ENCODE data around the gene AIRE. TPM values are rescaled to one million over a fixed set of nuclear protein-coding genes. Genes with fewer than 3 reads are reported as not detected.
"Not testable (repeated sequence)": the region's sequence is repeated elsewhere in the genome, so short reads cannot be mapped to it uniquely, and the experiment has no call there.

Gene AIRE
- polyA plus RNA-seq, 1 donor = 14.3 TPM

- peak within 1 kb of the TSS; percentile 94 for H3K4me3 ChIP-seq (ENCODE audit: low read length)
- WGBS (ENCODE audit: insufficient coverage, low lambda C conversion rate) = no CpG with 5 or more reads among the region's 90 CpGs
- H3K27me3 ChIP-seq (ENCODE audit: control insufficient read depth, insufficient read depth, low read length) = no peaks in the 10 kb centered on the region
- peaks cover 14% of the 10 kb centered on the region for H3K36me3 ChIP-seq (ENCODE audit: control insufficient read depth, insufficient read depth, low read length)
- H3K27ac ChIP-seq (ENCODE audit: low read length) = peak within 1 kb of the TSS; percentile 97
- no peaks in the 10 kb centered on the region for H3K9me3 ChIP-seq (ENCODE audit: control insufficient read depth, low read depth, low read length)
- DNase-seq = peak; percentile 97 to 98
- H3K4me1 ChIP-seq (ENCODE audit: control insufficient read depth, insufficient read depth, low read length) = peaks cover 19% of the 10 kb centered on the region
These were observed 53.6 kb downstream of the AIRE start, which contains the start of gene CFAP410 for GRCh38 chr21:44338971-44339910. TSS of gene CFAP410 (minus strand) at chr21:44339390. CDS start at chr21:44339194, 196 bp downstream.

- not testable (repeated sequence) for H3K36me3 ChIP-seq (ENCODE audit: control insufficient read depth, insufficient read depth, low read length); H3K27me3 ChIP-seq (ENCODE audit: control insufficient read depth, insufficient read depth, low read length); DNase-seq; H3K4me3 ChIP-seq (ENCODE audit: low read length); H3K27ac ChIP-seq (ENCODE audit: low read length); H3K9me3 ChIP-seq (ENCODE audit: control insufficient read depth, low read depth, low read length)
- H3K4me1 ChIP-seq (ENCODE audit: control insufficient read depth, insufficient read depth, low read length) = peaks cover 19% of the 10 kb centered on the region
- WGBS (ENCODE audit: insufficient coverage, low lambda C conversion rate) = no CpG with 5 or more reads among the region's 12 CpGs
These were observed 56.2 kb downstream of the AIRE start for GRCh38 chr21:44341726-44342458.

GRCh38 chr21:44342981-44343380 lies 57.3 kb downstream of the AIRE start:
- H3K36me3 ChIP-seq (ENCODE audit: control insufficient read depth, insufficient read depth, low read length); DNase-seq; H3K4me3 ChIP-seq (ENCODE audit: low read length); H3K9me3 ChIP-seq (ENCODE audit: control insufficient read depth, low read depth, low read length); H3K27me3 ChIP-seq (ENCODE audit: control insufficient read depth, insufficient read depth, low read length); H3K27ac ChIP-seq (ENCODE audit: low read length): not testable (repeated sequence)
- peaks cover 13% of the 10 kb centered on the region for H3K4me1 ChIP-seq (ENCODE audit: control insufficient read depth, insufficient read depth, low read length)
- WGBS (ENCODE audit: insufficient coverage, low lambda C conversion rate) = no CpG with 5 or more reads among the region's 8 CpGs

- Histone ChIP-seq H3K27me3 (ENCODE audit: control insufficient read depth, insufficient read depth, low read length) (peaks cover 23% of the 10 kb centered on the region), H3K9me3 (ENCODE audit: control insufficient read depth, low read depth, low read length) (no peaks in the 10 kb centered on the region), H3K4me3 (ENCODE audit: low read length) (no peak overlapping the region), H3K4me1 (ENCODE audit: control insufficient read depth, insufficient read depth, low read length) (peaks cover 9% of the 10 kb centered on the region), H3K36me3 (ENCODE audit: control insufficient read depth, insufficient read depth, low read length) (no peaks in the 10 kb centered on the region), H3K27ac (ENCODE audit: low read length) (no peak overlapping the region)
- WGBS (ENCODE audit: insufficient coverage, low lambda C conversion rate) = 81% methylated on average over 2 of the region's 17 CpGs
- DNase-seq = no peak
These were observed 59.0 kb downstream of the AIRE start for GRCh38 chr21:44344541-44345183.

GRCh38 chr21:44345495-44345894 lies 59.8 kb downstream of the AIRE start:
- DNase-seq = no peak
- Histone ChIP-seq H3K27ac (ENCODE audit: low read length) (no peak overlapping the region), H3K4me3 (ENCODE audit: low read length) (no peak overlapping the region), H3K4me1 (ENCODE audit: control insufficient read depth, insufficient read depth, low read length) (peaks cover 3% of the 10 kb centered on the region), H3K27me3 (ENCODE audit: control insufficient read depth, insufficient read depth, low read length) (peaks cover 26% of the 10 kb centered on the region), H3K36me3 (ENCODE audit: control insufficient read depth, insufficient read depth, low read length) (no peaks in the 10 kb centered on the region), H3K9me3 (ENCODE audit: control insufficient read depth, low read depth, low read length) (no peaks in the 10 kb centered on the region)
- no CpG with 5 or more reads among the region's 11 CpGs for WGBS (ENCODE audit: insufficient coverage, low lambda C conversion rate)

- no peak for DNase-seq
- Histone ChIP-seq H3K4me1 (ENCODE audit: control insufficient read depth, insufficient read depth, low read length) (no peaks in the 10 kb centered on the region), H3K4me3 (ENCODE audit: low read length) (no peak overlapping the region), H3K27ac (ENCODE audit: low read length) (no peak overlapping the region), H3K9me3 (ENCODE audit: control insufficient read depth, low read depth, low read length) (no peaks in the 10 kb centered on the region), H3K27me3 (ENCODE audit: control insufficient read depth, insufficient read depth, low read length) (peaks cover 43% of the 10 kb centered on the region), H3K36me3 (ENCODE audit: control insufficient read depth, insufficient read depth, low read length) (no peaks in the 10 kb centered on the region)
- no CpG with 5 or more reads among the region's 22 CpGs for WGBS (ENCODE audit: insufficient coverage, low lambda C conversion rate)
These were observed 62.3 kb downstream of the AIRE start for GRCh38 chr21:44347911-44348451.

Other genes starting within 250 kb of the AIRE start
- 9.3 TPM for gene PWP2, start 178.5 kb upstream of the AIRE start, polyA plus RNA-seq
- gene GATD3, start 152.2 kb upstream of the AIRE start, polyA plus RNA-seq = 48.3 TPM
- 3.0 TPM for gene ICOSLG, start 44.9 kb upstream of the AIRE start, polyA plus RNA-seq
- gene DNMT3L, start 24.0 kb upstream of the AIRE start, polyA plus RNA-seq = not detected
- gene PFKL, start 14.2 kb downstream of the AIRE start, polyA plus RNA-seq = 160 TPM
- 33.0 TPM for gene CFAP410, start 53.5 kb downstream of the AIRE start, polyA plus RNA-seq
- 2.2 TPM for gene TRPM2, start 67.7 kb downstream of the AIRE start, polyA plus RNA-seq
- 18.8 TPM for gene LRRC3, start 169.6 kb downstream of the AIRE start, polyA plus RNA-seq

Data from large intestine (tissue), 3 donors.